H1 (cell line): ENCODE measurements around the gene KRT12. TPM values are rescaled to one million over a fixed set of nuclear protein-coding genes. Genes with fewer than 3 reads are reported as not detected.

ENCODE experiments used
- CTCF ChIA-PET: fragments of 300-600 bp; sonication (Branson Sonifier 250); formaldehyde crosslinking; loops from one replicate; lab custom pipeline; 2021; ENCODE audit not compliant: partially characterized antibody; lab: Charles Lee
- POLR2A ChIA-PET: fragments of 300-600 bp; sonication (Branson Sonifier 250); formaldehyde crosslinking; loops from one replicate; lab custom pipeline; 2021; ENCODE audit warnings: inconsistent platforms; ENCODE audit not compliant: partially characterized antibody; lab: Charles Lee
- DNase-seq, 2 experiments: peaks; one replicate each; pipeline versions ENCODE4 v3.0.0 to v3.0.0-alpha.2; 2010 to 2022; ENCODE audit warnings: low spot score in 2 of 2, low read depth in 1 of 2, mixed read lengths in 1 of 2
- FAIRE-seq: peaks from 2 replicates; lab custom pipeline; 2011; peaks lifted over from hg19 to GRCh38; lab: Jason Lieb, UNC
- H2AFZ ChIP-seq: 2 replicates; pipeline ENCODE4 v1.8.1; 2012; ENCODE audit warnings: low read length, inconsistent platforms
- H2AK5ac ChIP-seq: 2 replicates; pipeline ENCODE4 v1.6.1; 2013; ENCODE audit warnings: low read depth, low read length
- H2BK120ac ChIP-seq: replicated peaks from 2 replicates; pipeline ENCODE3; 2013; ENCODE audit warnings: low read depth, low read length, inconsistent platforms
- H2BK12ac ChIP-seq: 2 replicates; pipeline ENCODE4 v1.6.1; 2013; ENCODE audit warnings: low read depth, low read length
- H2BK15ac ChIP-seq: 2 replicates; pipeline ENCODE4 v1.6.1; 2013; ENCODE audit warnings: low read length
- H2BK20ac ChIP-seq: 2 replicates; pipeline ENCODE4 v1.6.1; 2013; ENCODE audit warnings: low read length
- H2BK5ac ChIP-seq: 2 replicates; pipeline ENCODE4 v1.6.1; 2013; ENCODE audit warnings: low read depth, low read length
- H3K14ac ChIP-seq: 2 replicates; pipeline ENCODE4 v1.6.1; 2013; ENCODE audit warnings: inconsistent platforms; ENCODE audit not compliant: insufficient read length
- H3K18ac ChIP-seq: 2 replicates; pipeline ENCODE4 v1.6.1; 2013; ENCODE audit warnings: low read length; ENCODE audit errors: extremely low read depth
- H3K23ac ChIP-seq: 2 replicates; pipeline ENCODE4 v1.6.1; 2013; ENCODE audit warnings: inconsistent platforms; ENCODE audit not compliant: insufficient read length
- H3K23me2 ChIP-seq: 2 replicates; pipeline ENCODE4 v1.6.1; 2013; ENCODE audit warnings: low read depth, low read length
- H3K27ac ChIP-seq: 2 replicates; pipeline ENCODE4 v1.6.1; 2011; ENCODE audit warnings: low read depth, low read length, inconsistent platforms
- H3K27me3 ChIP-seq, 4 experiments: replicated peaks in 1 of 4; 1 replicate in 1 of 4; 2 replicates in 3 of 4; pipeline versions ENCODE4 v1.6.1 to v1.8.1; 2011 to 2013; ENCODE audit warnings: low read length in 3 of 4, mild to moderate bottlenecking in 3 of 4, inconsistent platforms in 2 of 4, mixed read lengths in 2 of 4, moderate library complexity in 1 of 4; ENCODE audit not compliant: control insufficient read depth in 3 of 4, insufficient read depth in 3 of 4; ENCODE audit errors: extremely low read depth in 1 of 4
- H3K36me3 ChIP-seq, 4 experiments: 2 replicates each; pipeline versions ENCODE4 v1.6.1 to v1.8.1; 2011 to 2013; ENCODE audit warnings: mild to moderate bottlenecking in 4 of 4, low read length in 3 of 4, moderate library complexity in 2 of 4, control low read depth in 1 of 4, inconsistent platforms in 1 of 4; ENCODE audit not compliant: insufficient read depth in 4 of 4, control insufficient read depth in 2 of 4
- H3K4ac ChIP-seq: replicated peaks from 2 replicates; pipeline ENCODE3; 2013; ENCODE audit warnings: low read length, low read depth, mixed read lengths, inconsistent platforms; ENCODE audit not compliant: insufficient read length
- H3K4me1 ChIP-seq, 4 experiments: replicated peaks in 1 of 4; 1 replicate in 1 of 4; 2 replicates in 3 of 4; pipeline versions ENCODE4 v1.6.1 to v1.8.1; 2011 to 2013; ENCODE audit warnings: low read length in 3 of 4, inconsistent platforms in 2 of 4, mixed read lengths in 1 of 4; ENCODE audit not compliant: insufficient read depth in 4 of 4, control insufficient read depth in 3 of 4
- H3K4me2 ChIP-seq, 2 experiments: 2 replicates each; pipeline versions ENCODE4 v1.6.1 to v1.8.1; 2011 to 2013; ENCODE audit warnings: low read depth in 2 of 2, low read length in 2 of 2, control low read depth in 1 of 2, inconsistent platforms in 1 of 2, mild to moderate bottlenecking in 1 of 2; ENCODE audit not compliant: insufficient read depth in 1 of 2
- H3K4me3 ChIP-seq, 4 experiments: fragments of 200-600, 300-600 bp in 1 of 4; sonication (generic), shearing (Covaris generic), sonication (Bioruptor Twin) in 1 of 4; 2 replicates each; pipeline versions ENCODE4 v1.5.1 to v1.8.1; 2011 to 2016; ENCODE audit warnings: low read length in 4 of 4, low read depth in 3 of 4, control low read depth in 2 of 4, inconsistent platforms in 2 of 4, mild to moderate bottlenecking in 2 of 4, mixed read lengths in 1 of 4, moderate library complexity in 1 of 4; ENCODE audit not compliant: insufficient read depth in 2 of 4; ENCODE audit errors: extremely low read depth in 1 of 4
- H3K56ac ChIP-seq: replicated peaks from 2 replicates; pipeline ENCODE3; 2013; ENCODE audit warnings: low read depth, mild to moderate bottlenecking, mixed read lengths, low read length, inconsistent platforms; ENCODE audit not compliant: insufficient read length
- H3K79me1 ChIP-seq: 2 replicates; pipeline ENCODE4 v1.6.1; 2013; ENCODE audit warnings: low read depth, low read length, control low read depth
- H3K79me2 ChIP-seq, 2 experiments: 2 replicates each; pipeline versions ENCODE4 v1.6.1 to v1.8.1; 2012 to 2013; ENCODE audit warnings: low read length in 2 of 2, mild to moderate bottlenecking in 2 of 2, inconsistent platforms in 1 of 2; ENCODE audit not compliant: insufficient read depth in 2 of 2, control insufficient read depth in 1 of 2
- H3K9ac ChIP-seq, 4 experiments: replicated peaks in 1 of 4; 1 replicate in 1 of 4; 2 replicates in 3 of 4; pipeline versions ENCODE4 v1.6.1 to v1.8.1; 2011 to 2013; ENCODE audit warnings: low read depth in 3 of 4, low read length in 3 of 4, control low read depth in 2 of 4, mild to moderate bottlenecking in 2 of 4, moderate library complexity in 2 of 4, inconsistent platforms in 1 of 4; ENCODE audit errors: extremely low read depth in 1 of 4
- H3K9me3 ChIP-seq, 2 experiments: 2 replicates each; pipeline versions ENCODE4 v1.6.1 to v1.8.1; 2012 to 2013; ENCODE audit warnings: mild to moderate bottlenecking in 2 of 2, moderate library complexity in 2 of 2, control low read depth in 1 of 2, inconsistent platforms in 1 of 2, low read depth in 1 of 2, low read length in 1 of 2, mixed read lengths in 1 of 2; ENCODE audit not compliant: insufficient read depth in 2 of 2
- H4K20me1 ChIP-seq, 2 experiments: replicated peaks in 1 of 2; 2 replicates each; pipeline versions ENCODE3 to v1.8.1; 2011 to 2013; ENCODE audit warnings: inconsistent platforms in 2 of 2, low read length in 2 of 2, mild to moderate bottlenecking in 1 of 2; ENCODE audit not compliant: insufficient read depth in 2 of 2, control insufficient read depth in 1 of 2
- H4K5ac ChIP-seq: 2 replicates; pipeline ENCODE4 v1.6.1; 2013; ENCODE audit warnings: low read length, low read depth, mixed read lengths, inconsistent platforms; ENCODE audit not compliant: insufficient read length
- H4K8ac ChIP-seq: 2 replicates; pipeline ENCODE4 v1.8.0; 2013; ENCODE audit warnings: mild to moderate bottlenecking, moderate library complexity, low read length, inconsistent platforms; ENCODE audit not compliant: insufficient read depth; ENCODE audit errors: extremely low read depth
- H4K91ac ChIP-seq: replicated peaks from 2 replicates; pipeline ENCODE3; 2013; ENCODE audit warnings: low read length, mixed read lengths, inconsistent platforms; ENCODE audit not compliant: insufficient read length
- CHD2 ChIP-seq: IDR thresholded peaks from 2 replicates; pipeline ENCODE4 v1.6.1; 2012; ENCODE audit warnings: low read length, improper control_type of control experiment
- EP300 ChIP-seq, 2 experiments: IDR thresholded peaks; 1 replicate in 1 of 2; 2 replicates in 1 of 2; pipeline ENCODE4 v1.6.1; 2011 to 2012; ENCODE audit warnings: low read depth in 2 of 2, low read length in 2 of 2, mild to moderate bottlenecking in 2 of 2, borderline replicate concordance in 1 of 2, inconsistent platforms in 1 of 2, moderate library complexity in 1 of 2
- KDM1A ChIP-seq: fragments of 200-600, 300-600 bp; sonication (generic); IDR thresholded peaks from 2 replicates; pipeline ENCODE4 v1.7.1; 2016; ENCODE audit warnings: mild to moderate bottlenecking, low read length, borderline replicate concordance
- PHF8 ChIP-seq: fragments of 200-600 bp; sonication (generic); conservative IDR thresholded peaks from 2 replicates; pipeline ENCODE4 v1.7.1; 2012; ENCODE audit warnings: low read depth, mild to moderate bottlenecking, inconsistent platforms, low read length, moderate library complexity
- POLR2A ChIP-seq, 2 experiments: IDR thresholded peaks; 1 replicate in 1 of 2; 2 replicates in 1 of 2; pipeline ENCODE4 v1.6.1; 2011; ENCODE audit warnings: low read depth in 2 of 2, low read length in 2 of 2, mild to moderate bottlenecking in 2 of 2; ENCODE audit errors: control extremely low read depth in 1 of 2
- RFX5 ChIP-seq: IDR thresholded peaks from 2 replicates; pipeline ENCODE4 v1.6.1; 2011; ENCODE audit warnings: low read depth, low read length, improper control_type of control experiment, borderline replicate concordance
- RXRA ChIP-seq: IDR thresholded peaks from 2 replicates; pipeline ENCODE4 v1.6.1; 2011; ENCODE audit warnings: low read depth, mild to moderate bottlenecking, low read length, moderate library complexity; ENCODE audit not compliant: insufficient read depth
- SP2 ChIP-seq: IDR thresholded peaks from 2 replicates; pipeline ENCODE4 v1.6.1; 2012; ENCODE audit warnings: mild to moderate bottlenecking, low read length, inconsistent platforms
- SP4 ChIP-seq: IDR thresholded peaks from 2 replicates; pipeline ENCODE4 v1.6.1; 2012; ENCODE audit warnings: low read length, inconsistent platforms
- SRF ChIP-seq: IDR thresholded peaks from 2 replicates; pipeline ENCODE4 v1.6.1; 2011; ENCODE audit warnings: mild to moderate bottlenecking, low read depth, low read length, moderate library complexity
- WGBS, 2 experiments: shearing (Covaris generic) in 1 of 2; methylation state at CpG; one replicate each; pipeline versions ENCODE4 v1.1.6 to v1.1.7; 2013 to 2015; ENCODE audit warnings: low lambda C conversion rate in 2 of 2, mixed read lengths in 2 of 2, inconsistent platforms in 1 of 2, low coverage in 1 of 2, missing lambda C conversion rate in 1 of 2; ENCODE audit not compliant: insufficient replicate concordance in 2 of 2, insufficient coverage in 1 of 2, insufficient read length in 1 of 2; ENCODE audit errors: extremely low coverage in 1 of 2, missing lambda C conversion rate in 1 of 2; 5-methylcytosine and 5-hydroxymethylcytosine counted together
- polyA plus RNA-seq, 7 experiments: library from polyadenylated mRNA; depleted of rRNA in 3 of 7; stranded (reverse) in 5 of 7; unstranded in 2 of 7; fragments of >200 nt in 5 of 7; fragments of 200-250 nt in 2 of 7; gene quantifications; 1 replicate in 5 of 7; 2 replicates in 1 of 7; 4 replicates in 1 of 7; pipeline versions ENCODE4 v1.2.1 to v1.2.3, GENCODE V29; 2011 to 2013; ENCODE audit warnings: missing spikeins in 2 of 7, mixed read lengths in 2 of 7
- total RNA-seq: library from RNA; stranded (reverse); fragmentation: NEBNext Ultra II Directional; extraction: Animal tissue kit (Norgen Biotek cat#: 25700); gene quantifications from 2 replicates; pipeline ENCODE4 v1.2.1, GENCODE V29; 2021
- TF ChIP-seq, protein P1 (sequence below): IDR thresholded peaks from 2 replicates; pipeline ENCODE4 v1.6.1; 2011; ENCODE audit warnings: low read depth, mild to moderate bottlenecking, low read length; ENCODE audit not compliant: insufficient read depth
- TF ChIP-seq, protein P2 (sequence below): IDR thresholded peaks from 2 replicates; pipeline ENCODE4 v1.6.1; 2012; ENCODE audit warnings: inconsistent platforms
- TF ChIP-seq, protein P3 (sequence below): IDR thresholded peaks from 2 replicates; pipeline ENCODE4 v1.6.1; 2012; ENCODE audit warnings: low read length, inconsistent platforms

KRT12 gene
- total and polyA plus RNA-seq, 2 of the 8 experiments (the other 6 are each of a cell fraction or from before 2014, with no cell fraction given), result not detected

DNA sequence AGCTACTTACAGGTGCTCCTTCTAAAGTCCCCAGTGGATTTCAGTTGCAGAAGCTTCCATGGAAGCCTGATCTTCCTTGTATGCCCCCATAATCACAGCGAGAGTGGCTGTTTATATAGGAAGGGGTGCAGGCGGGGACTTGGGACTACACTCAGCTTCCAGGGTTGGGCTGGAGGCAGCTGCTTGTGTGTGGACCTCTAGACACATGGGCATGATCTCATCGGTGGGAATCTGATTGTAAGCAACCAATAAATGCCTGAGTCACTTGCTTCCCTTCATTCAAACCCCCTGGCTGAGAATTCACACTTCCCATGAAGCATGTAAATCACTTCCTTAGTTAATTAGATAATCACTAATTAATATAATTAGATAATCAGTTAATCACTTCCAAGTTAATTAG lies 19.1 kb upstream of the KRT12 start:
- FAIRE-seq (no peak), DNase-seq (no peak)
- H4K20me1 ChIP-seq, result no peaks in the 10 kb centered on the region
- H4K8ac ChIP-seq, result no peak overlapping the region
- ChIA-PET POLR2A (no interaction called here), CTCF (interaction anchor here (0.9 to 1.2 kb wide), 3 partner anchors 20 to 626 kb away, joined by 3 read pairs; no protein-coding TSS in a partner anchor)
- H2BK12ac ChIP-seq, result no peak overlapping the region
- no peaks in the 10 kb centered on the region for H3K79me2 ChIP-seq
- H3K27me3 ChIP-seq, result no peaks in the 10 kb centered on the region
- no peak overlapping the region for H3K23ac ChIP-seq
- H3K36me3 ChIP-seq, result no peaks in the 10 kb centered on the region
- no peaks in the 10 kb centered on the region for H3K23me2 ChIP-seq
- no peak overlapping the region for H3K27ac ChIP-seq
- H3K18ac ChIP-seq, result no peak overlapping the region
- H3K14ac ChIP-seq, result no peak overlapping the region
- no peak overlapping the region for H4K5ac ChIP-seq
- H3K4me2 ChIP-seq, result no peak overlapping the region
- WGBS, 2 experiments, result 80% methylated on average over 3 of the region's 3 CpGs; no CpG with 5 or more reads in 1 of the 2 experiments
- no peak overlapping the region for H3K56ac ChIP-seq
- H2BK5ac ChIP-seq, result no peak overlapping the region
- H3K9ac ChIP-seq, result no peak overlapping the region
- no peak overlapping the region for H4K91ac ChIP-seq
- no peaks in the 10 kb centered on the region for H3K4me1 ChIP-seq
- no peaks in the 10 kb centered on the region for H3K79me1 ChIP-seq
- no peak overlapping the region for H3K4me3 ChIP-seq
- no peak overlapping the region for H2BK120ac ChIP-seq
- no peak overlapping the region for H3K4ac ChIP-seq
- no peaks in the 10 kb centered on the region for H3K9me3 ChIP-seq
- H2BK20ac ChIP-seq, result no peak overlapping the region
- H2AFZ ChIP-seq, result no peak overlapping the region
- no peak overlapping the region for H2AK5ac ChIP-seq
- no peak overlapping the region for H2BK15ac ChIP-seq
- TF ChIP-seq SP4 (no peak), RFX5 (no peak), POLR2A (IDR thresholded peaks at IDR 0.05; ENCODE audit: control extremely low read depth in 1 of 2, low read depth in 2 of 2, low read length in 2 of 2) (no peak), KDM1A (no peak), PHF8 (no peak), RXRA (no peak), SP2 (no peak), EP300 (IDR thresholded peaks at IDR 0.05; ENCODE audit: borderline replicate concordance in 1 of 2, low read depth in 2 of 2, low read length in 2 of 2) (no peak), SRF (no peak), CHD2 (no peak)
- TF ChIP-seq, protein P1, sequence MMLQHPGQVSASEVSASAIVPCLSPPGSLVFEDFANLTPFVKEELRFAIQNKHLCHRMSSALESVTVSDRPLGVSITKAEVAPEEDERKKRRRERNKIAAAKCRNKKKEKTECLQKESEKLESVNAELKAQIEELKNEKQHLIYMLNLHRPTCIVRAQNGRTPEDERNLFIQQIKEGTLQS, result no peak
- TF ChIP-seq, protein P2, sequence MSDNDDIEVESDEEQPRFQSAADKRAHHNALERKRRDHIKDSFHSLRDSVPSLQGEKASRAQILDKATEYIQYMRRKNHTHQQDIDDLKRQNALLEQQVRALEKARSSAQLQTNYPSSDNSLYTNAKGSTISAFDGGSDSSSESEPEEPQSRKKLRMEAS, result no peak
- TF ChIP-seq, protein P3, sequence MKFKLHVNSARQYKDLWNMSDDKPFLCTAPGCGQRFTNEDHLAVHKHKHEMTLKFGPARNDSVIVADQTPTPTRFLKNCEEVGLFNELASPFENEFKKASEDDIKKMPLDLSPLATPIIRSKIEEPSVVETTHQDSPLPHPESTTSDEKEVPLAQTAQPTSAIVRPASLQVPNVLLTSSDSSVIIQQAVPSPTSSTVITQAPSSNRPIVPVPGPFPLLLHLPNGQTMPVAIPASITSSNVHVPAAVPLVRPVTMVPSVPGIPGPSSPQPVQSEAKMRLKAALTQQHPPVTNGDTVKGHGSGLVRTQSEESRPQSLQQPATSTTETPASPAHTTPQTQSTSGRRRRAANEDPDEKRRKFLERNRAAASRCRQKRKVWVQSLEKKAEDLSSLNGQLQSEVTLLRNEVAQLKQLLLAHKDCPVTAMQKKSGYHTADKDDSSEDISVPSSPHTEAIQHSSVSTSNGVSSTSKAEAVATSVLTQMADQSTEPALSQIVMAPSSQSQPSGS, result no peak
